DMS 273 (cell line): ENCODE results near the gene TNRC6B.
"Not testable (repeated sequence)": the region's sequence is repeated elsewhere in the genome, so short reads cannot be mapped to it uniquely, and the experiment has no call there.

Experiments used
- DNase-seq: peaks from one replicate; lab custom pipeline; 2025; ENCODE audit not compliant: unreplicated experiment; lab: John Stamatoyannopoulos, UW

The TNRC6B gene

DNA sequence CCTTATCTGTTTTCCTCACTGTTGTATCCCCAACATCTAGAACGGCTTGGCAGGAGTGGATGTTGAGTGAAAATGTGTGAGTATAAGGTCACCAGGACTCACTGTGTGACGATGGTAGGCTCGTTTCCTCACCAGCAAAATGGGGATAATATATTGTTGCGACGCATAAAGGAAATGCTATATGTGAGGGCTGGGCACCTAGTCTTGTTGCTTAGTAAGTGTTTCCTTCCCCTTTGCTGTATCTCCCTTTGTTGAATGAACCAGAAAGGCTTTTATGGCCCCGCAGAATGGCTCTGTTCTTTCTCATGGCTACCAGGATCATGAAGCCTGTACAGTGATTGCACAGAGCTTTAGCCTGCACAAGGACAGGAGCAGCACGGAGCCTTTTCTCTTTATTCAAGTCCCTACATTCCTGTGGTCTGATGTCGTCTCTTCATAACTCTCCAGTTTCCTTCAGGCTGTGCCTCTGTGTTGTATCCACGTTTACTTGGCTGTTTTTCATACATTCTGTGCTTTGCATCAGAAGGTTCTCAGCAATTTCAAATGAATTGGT, 5.4 kb downstream of the TNRC6B start:
- no peak for DNase-seq

- not testable (repeated sequence) for DNase-seq
These were observed 5.9 kb downstream of the TNRC6B start for GRCh38 chr22:40183603-40184002.

DNA sequence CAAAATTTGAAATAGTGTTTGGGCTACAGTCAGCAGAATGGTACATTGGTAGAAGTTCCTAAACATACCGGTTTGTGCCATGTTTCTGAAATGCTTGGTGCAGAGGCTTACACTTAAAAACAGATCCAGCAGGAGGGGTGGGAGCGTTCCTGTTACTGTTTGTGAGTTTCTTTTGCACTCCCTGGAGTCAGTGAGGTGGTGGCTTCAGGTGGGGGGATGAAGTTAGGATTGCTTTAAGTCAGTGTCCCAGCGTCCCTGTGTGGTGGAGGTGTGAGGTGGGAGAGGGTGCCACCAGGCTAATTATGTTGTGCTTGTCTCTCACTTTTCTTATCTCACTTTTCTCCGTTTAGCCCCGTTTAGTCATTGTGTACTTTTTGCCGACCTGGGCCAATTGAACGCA, 9.7 kb downstream of the TNRC6B start:
- DNase-seq = no peak

DNA sequence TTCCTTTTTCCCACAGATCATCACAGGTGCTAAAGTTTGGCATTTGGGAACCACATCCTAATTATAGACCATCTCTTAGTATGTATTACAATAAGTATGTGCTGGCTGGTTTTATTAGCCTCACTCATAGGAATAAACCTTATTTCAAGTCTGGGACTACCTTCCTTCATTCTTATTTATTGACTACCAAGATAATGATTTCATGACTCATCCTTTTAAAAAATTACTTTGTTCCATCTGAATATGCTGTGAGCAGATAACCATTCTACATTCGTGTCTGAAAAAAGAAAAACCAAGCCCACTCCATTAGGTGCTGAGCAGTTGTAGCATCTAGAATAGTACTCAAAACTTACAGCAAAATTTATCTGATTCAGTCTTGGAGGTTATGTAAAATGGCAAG, 12.3 kb downstream of the TNRC6B start:
- no peak for DNase-seq

- no peak for DNase-seq
These were observed 12.8 kb downstream of the TNRC6B start for GRCh38 chr22:40190501-40190900.

- DNase-seq = peak; percentile 51
These were observed 16.0 kb downstream of the TNRC6B start for GRCh38 chr22:40193429-40194421.

DNA sequence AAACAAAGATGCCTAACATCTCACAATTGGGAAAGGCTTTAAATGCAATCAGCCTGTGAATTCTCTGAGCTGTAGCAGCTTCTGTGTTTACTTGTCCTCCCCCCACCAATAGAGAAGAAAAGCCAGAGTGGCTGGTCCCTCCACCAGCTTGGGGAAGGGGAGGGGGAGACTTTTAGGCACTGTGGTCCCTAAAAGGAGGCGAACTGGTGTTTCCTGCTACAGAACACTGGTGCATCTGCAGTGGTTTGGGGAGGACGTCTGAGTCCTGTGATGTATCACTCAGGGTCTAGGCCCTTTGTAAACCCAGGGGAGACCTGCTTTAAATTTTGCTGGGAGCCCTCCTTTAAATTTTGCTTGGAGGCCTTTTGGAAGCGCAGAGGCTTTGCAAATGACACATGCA, 16.9 kb downstream of the TNRC6B start:
- no peak for DNase-seq

DNA sequence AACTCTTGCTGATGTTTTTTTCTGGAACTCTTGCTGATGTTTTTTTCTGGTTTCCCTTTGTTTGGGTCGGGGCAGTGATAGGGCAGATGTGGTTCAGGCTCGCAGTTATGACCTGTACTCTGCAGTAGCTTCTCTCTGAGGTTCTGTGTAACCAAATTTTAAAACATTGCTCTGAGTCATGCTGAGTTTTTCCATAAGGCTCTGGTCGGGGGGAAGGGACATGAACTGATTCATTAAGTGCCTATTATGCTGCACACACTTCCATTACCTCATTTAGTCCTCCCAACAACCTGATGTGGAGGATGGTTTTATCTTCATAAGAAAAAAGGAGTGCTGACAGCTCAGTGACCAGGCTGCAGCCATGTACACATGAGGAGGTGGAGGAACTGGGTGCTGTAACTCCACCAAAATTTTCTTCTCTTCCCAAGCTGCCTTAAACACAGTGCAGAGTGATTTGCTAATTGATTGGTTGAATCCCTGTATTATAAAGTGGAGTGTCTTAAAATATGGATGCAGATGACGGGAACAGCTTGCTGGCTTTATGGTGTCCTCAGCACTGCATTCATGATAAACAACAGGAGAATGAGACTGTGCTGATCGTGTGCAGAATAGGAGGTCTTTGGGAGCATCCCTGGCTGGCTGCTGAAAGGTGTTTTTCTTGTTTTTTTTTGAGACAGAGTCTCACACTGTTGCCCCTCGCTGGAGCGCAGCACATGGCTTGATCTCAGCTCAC, 19.1 kb downstream of the TNRC6B start:
- peak; percentile 78 for DNase-seq

DNA sequence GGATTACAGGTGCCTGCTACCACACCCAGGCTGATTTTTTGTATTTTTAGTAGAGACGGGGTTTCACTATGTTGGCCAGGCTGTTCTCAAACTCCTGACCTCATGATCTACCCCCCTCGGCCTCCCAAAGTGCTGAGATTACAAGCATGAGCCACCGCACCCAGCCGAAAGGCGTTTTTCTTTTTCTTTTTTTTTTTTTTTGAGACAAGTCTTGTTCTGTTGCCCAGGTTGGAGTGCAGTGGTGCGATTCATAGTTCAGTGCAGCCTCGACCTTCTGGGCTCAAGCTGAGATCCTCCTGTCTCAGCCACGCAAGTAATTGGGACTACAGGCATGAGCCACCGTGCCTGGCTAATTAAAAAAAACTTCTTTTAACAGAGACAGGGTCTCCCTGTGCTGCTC, 19.7 kb downstream of the TNRC6B start:
- DNase-seq = peak; percentile 12

GRCh38 chr22:40198733-40199132, 21.0 kb downstream of the TNRC6B start:
- DNase-seq = peak; percentile 70

GRCh38 chr22:40199223-40199622, 21.5 kb downstream of the TNRC6B start:
- DNase-seq = peak; percentile 23

- DNase-seq = no peak
These were observed 22.1 kb downstream of the TNRC6B start for GRCh38 chr22:40199852-40200251.

DNA sequence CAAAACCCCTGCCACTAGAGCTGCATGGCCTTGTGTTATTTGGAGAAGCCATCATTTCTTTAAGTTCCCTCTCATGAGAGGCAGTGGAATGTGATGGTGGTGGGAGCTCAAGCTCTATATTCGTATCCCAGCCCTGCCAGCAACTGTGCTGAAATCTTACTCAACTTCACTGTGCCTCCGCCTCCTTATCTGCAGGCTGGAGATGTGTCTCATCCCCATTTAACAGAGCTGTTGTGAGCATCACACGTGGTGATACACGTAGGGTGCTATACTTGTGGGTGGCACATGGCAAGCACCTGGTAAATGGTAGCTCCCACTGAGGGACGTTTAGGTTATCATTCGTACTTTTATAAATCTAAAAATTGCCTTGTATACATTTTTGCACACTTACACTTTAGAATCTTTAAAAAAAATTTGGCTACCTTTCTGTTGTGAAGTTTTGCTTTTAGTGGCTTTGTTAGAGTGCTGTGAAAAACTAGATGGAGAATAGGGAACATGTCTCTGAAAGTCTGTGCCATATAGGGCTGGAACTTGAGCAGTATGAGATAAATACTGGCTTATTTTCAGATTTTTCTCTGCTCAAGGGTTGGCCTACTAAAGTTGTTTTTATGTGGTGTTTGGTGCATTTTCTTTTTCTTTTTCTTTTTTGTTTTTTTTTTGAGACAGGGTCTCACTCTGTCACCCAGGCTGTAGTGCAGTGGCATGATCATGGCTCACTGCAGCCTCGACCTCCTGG, 23.2 kb downstream of the TNRC6B start:
- no peak for DNase-seq

DNA sequence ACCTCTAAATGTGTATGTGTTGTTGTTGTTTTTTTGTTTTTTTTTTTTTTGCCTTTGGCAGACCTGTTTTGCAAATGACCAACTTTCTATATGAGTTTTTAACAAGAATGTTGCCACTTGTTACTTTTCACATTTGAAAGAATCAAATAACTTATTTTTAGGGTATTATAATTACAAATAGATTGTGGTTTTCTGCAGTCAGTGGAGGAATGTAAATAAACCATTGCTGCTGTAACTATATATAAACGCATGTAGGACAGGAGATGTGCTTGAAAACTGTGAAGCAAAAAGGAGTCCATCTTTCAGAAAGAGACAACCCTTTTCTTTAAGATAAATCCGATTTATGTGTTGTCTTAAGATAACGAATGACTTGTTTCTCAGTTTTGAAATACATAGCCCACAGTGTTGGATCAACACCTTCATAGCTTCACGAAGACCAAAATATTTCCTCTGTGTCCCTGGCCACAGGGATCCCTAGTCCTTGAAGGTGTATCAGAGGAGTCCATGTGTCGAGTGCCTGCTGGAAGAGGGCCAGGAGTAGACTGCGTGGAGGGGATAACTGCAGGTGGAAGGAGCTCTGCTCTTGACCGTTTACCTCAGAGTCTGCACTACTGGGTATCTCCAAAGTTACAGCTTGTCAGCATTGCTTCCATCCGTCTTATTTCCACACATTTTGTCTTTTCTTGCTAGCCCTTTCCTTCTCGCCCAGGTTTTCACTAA, 24.7 kb downstream of the TNRC6B start:
- no peak for DNase-seq

DNA sequence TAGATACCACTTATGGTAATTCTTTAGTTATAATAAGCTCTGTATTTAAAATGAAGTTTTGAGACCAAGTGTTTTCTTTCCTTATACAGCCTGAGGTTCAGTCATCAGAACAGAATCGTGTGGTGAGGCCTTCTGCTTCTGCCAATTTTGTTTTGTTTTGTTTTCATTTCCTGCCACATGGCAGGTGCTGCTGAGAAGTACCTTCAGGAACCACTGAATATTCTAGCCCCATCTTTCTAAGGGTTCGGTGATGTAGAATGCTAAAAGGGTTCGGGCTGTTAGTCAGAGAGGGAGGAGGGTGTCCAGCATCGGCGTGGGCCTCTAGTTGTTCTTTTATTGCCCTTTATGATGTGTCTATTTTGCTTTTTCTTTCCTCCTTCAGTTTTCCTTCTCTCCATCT, 25.8 kb downstream of the TNRC6B start:
- DNase-seq = peak; percentile 33

DNA sequence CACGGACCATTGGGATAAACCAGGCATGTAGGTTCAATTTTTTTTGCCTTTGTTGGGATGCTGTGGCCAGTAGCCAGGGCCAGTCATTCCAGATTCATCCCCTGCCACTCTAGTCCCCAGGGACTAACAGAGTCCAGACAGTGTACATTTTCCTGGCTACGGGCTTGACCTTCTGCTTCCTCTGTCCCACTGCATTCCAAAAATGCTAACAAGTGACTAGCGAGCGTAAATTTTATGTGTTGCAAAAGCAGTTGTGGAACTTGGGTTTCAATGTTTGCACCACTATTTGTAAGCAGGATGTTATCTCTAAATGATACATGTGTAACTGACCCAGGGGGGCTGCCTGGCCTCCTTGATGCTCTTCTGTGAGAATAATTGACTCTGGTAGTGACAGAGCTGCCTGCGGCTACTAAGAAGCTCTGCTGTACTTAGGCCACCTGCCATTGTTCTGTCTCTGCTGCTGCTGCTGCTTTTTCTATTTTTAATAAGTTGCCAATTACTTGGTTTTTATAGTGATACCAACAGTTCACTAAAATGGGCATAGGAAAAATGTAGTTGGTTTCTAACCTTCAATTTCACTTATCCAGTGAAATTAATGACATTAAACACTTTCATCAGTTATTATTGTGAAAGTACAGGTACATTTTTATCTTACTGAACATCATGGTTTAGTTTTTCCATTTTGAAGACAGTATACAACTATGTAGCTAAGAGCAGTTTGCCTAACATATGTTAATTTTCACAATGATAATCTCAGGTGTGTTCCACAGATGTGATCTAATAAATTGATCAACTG, 26.8 kb downstream of the TNRC6B start:
- DNase-seq = no peak

GRCh38 chr22:40206561-40206960, 28.8 kb downstream of the TNRC6B start:
- DNase-seq = no peak

DNA sequence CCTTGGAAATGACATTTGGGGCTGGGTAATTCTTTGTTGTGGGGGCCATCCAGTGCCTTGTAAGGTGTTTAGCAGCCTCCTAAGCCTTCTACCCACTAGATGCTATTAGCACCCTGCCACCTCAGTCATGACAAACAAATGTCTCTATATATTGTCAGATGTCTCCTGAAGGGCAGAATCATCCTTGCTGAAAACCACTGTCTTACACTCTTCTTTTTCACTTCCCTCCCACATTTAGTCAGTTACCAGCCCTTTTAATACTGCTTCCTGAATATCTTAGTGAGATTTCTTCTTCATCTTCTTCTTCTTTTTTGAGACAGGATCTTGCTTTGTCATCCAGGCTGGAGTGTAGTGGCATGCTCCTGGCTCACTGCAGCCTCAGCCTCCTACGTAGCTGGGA, 33.1 kb downstream of the TNRC6B start:
- DNase-seq = no peak

- no peak for DNase-seq
These were observed 33.8 kb downstream of the TNRC6B start for GRCh38 chr22:40211476-40212054.
